Measurements from ENCODE around the gene BRME1.
A peak's percentile ranks its signal among the peaks of the same experiment; 100 is the strongest.

BRME1 gene

GRCh38 chr19:13905634-13906520, at the start of gene BRME1, which contains the start of gene CC2D1A:
Gene BRME1, minus strand, starts transcription at chr19:13906117. Its CDS starts 1,225 bp downstream, at chr19:13904892.
Gene CC2D1A, plus strand, starts transcription at chr19:13906201. Its CDS starts 241 bp downstream, at chr19:13906442.
- H3K9me3 Mint-ChIP-seq (ENCODE audit: low read depth): no peaks in the 10 kb centered on the region
- no peaks in the 10 kb centered on the region for H3K36me3 Mint-ChIP-seq
- peaks cover 15% of the 10 kb centered on the region for H3K4me1 Mint-ChIP-seq (ENCODE audit: low read depth)
- peak within 1 kb of the TSS; percentile 87 for H3K4me3 Mint-ChIP-seq
- H3K27me3 Mint-ChIP-seq: no peaks in the 10 kb centered on the region
- peak within 1 kb of the TSS; percentile 89 for H3K27ac Mint-ChIP-seq

- Mint-ChIP-seq H3K4me3 (peak overlapping the region; percentile 69), H3K36me3 (no peaks in the 10 kb centered on the region), H3K9me3 (ENCODE audit: low read depth) (no peaks in the 10 kb centered on the region), H3K27ac (no peak overlapping the region), H3K4me1 (ENCODE audit: low read depth) (peaks cover 22% of the 10 kb centered on the region), H3K27me3 (no peaks in the 10 kb centered on the region)
Observed at GRCh38 chr19:13954185-13954584, 48.3 kb upstream of the BRME1 start.

GRCh38 chr19:13952931-13953531, 47.1 kb upstream of the BRME1 start:
- Mint-ChIP-seq H3K27ac (peak overlapping the region; percentile 50), H3K4me3 (peak overlapping the region; percentile 89), H3K4me1 (ENCODE audit: low read depth) (peaks cover 22% of the 10 kb centered on the region), H3K27me3 (no peaks in the 10 kb centered on the region), H3K9me3 (ENCODE audit: low read depth) (no peaks in the 10 kb centered on the region), H3K36me3 (no peaks in the 10 kb centered on the region)

- Mint-ChIP-seq H3K27ac (peak within 1 kb of the TSS; percentile 90), H3K27me3 (no peaks in the 10 kb centered on the region), H3K9me3 (ENCODE audit: low read depth) (no peaks in the 10 kb centered on the region), H3K4me3 (peak within 1 kb of the TSS; percentile 92), H3K4me1 (ENCODE audit: low read depth) (peaks cover 22% of the 10 kb centered on the region), H3K36me3 (no peaks in the 10 kb centered on the region)
Observed at GRCh38 chr19:13952154-13952930, 46.4 kb upstream of the BRME1 start, which contains the start of gene DCAF15. Gene DCAF15, plus strand, starts transcription at chr19:13952509. Its CDS starts 4 bp downstream, at chr19:13952513.

- peaks cover 20% of the 10 kb centered on the region for H3K4me1 Mint-ChIP-seq (ENCODE audit: low read depth)
- H3K36me3 Mint-ChIP-seq: no peaks in the 10 kb centered on the region
- no peaks in the 10 kb centered on the region for H3K9me3 Mint-ChIP-seq (ENCODE audit: low read depth)
- no peaks in the 10 kb centered on the region for H3K27me3 Mint-ChIP-seq
- H3K4me3 Mint-ChIP-seq: peak overlapping the region; percentile 92
- H3K27ac Mint-ChIP-seq: peak overlapping the region; percentile 90
Observed at GRCh38 chr19:13951799-13952153, 45.9 kb upstream of the BRME1 start.

- no peak overlapping the region for H3K27ac Mint-ChIP-seq
- no peaks in the 10 kb centered on the region for H3K27me3 Mint-ChIP-seq
- peak overlapping the region; percentile 10 for H3K4me3 Mint-ChIP-seq
- H3K4me1 Mint-ChIP-seq (ENCODE audit: low read depth): peaks cover 20% of the 10 kb centered on the region
- no peaks in the 10 kb centered on the region for H3K9me3 Mint-ChIP-seq (ENCODE audit: low read depth)
- H3K36me3 Mint-ChIP-seq: no peaks in the 10 kb centered on the region
Observed at GRCh38 chr19:13951043-13951442, 45.1 kb upstream of the BRME1 start.

- H3K27ac Mint-ChIP-seq: no peak overlapping the region
- H3K36me3 Mint-ChIP-seq: no peaks in the 10 kb centered on the region
- no peaks in the 10 kb centered on the region for H3K9me3 Mint-ChIP-seq (ENCODE audit: low read depth)
- no peak overlapping the region for H3K4me3 Mint-ChIP-seq
- H3K27me3 Mint-ChIP-seq: no peaks in the 10 kb centered on the region
- no peaks in the 10 kb centered on the region for H3K4me1 Mint-ChIP-seq (ENCODE audit: low read depth)
Observed at GRCh38 chr19:13946414-13946813, 40.5 kb upstream of the BRME1 start.

GRCh38 chr19:13942023-13942684, 36.2 kb upstream of the BRME1 start:
- H3K4me1 Mint-ChIP-seq (ENCODE audit: low read depth): peaks cover 2% of the 10 kb centered on the region
- H3K27ac Mint-ChIP-seq: no peak overlapping the region

GRCh38 chr19:13938301-13939064, 32.6 kb upstream of the BRME1 start, which contains the start of gene PODNL1:
Gene PODNL1, minus strand, starts transcription at chr19:13938417. Its CDS starts 236 bp downstream, at chr19:13938181.
- H3K36me3 Mint-ChIP-seq: no peaks in the 10 kb centered on the region

More at GRCh38 chr19:13942023-13942684, 36.2 kb upstream of the BRME1 start:
- Mint-ChIP-seq H3K9me3 (ENCODE audit: low read depth) (no peaks in the 10 kb centered on the region), H3K36me3 (no peaks in the 10 kb centered on the region), H3K27me3 (no peaks in the 10 kb centered on the region), H3K4me3 (no peak overlapping the region)

GRCh38 chr19:13937479-13938300, 31.8 kb upstream of the BRME1 start:
- Mint-ChIP-seq H3K9me3 (ENCODE audit: low read depth) (no peaks in the 10 kb centered on the region), H3K4me1 (ENCODE audit: low read depth) (peaks cover 7% of the 10 kb centered on the region), H3K27ac (no peak overlapping the region), H3K4me3 (no peak overlapping the region), H3K27me3 (no peaks in the 10 kb centered on the region), H3K36me3 (no peaks in the 10 kb centered on the region)

More at GRCh38 chr19:13938301-13939064, 32.6 kb upstream of the BRME1 start, which contains the start of gene PODNL1:
- Mint-ChIP-seq H3K4me3 (no peak within 1 kb of the TSS), H3K4me1 (ENCODE audit: low read depth) (peaks cover 7% of the 10 kb centered on the region), H3K9me3 (ENCODE audit: low read depth) (no peaks in the 10 kb centered on the region), H3K27ac (no peak within 1 kb of the TSS), H3K27me3 (no peaks in the 10 kb centered on the region)

- Mint-ChIP-seq H3K27ac (no peak overlapping the region), H3K27me3 (no peaks in the 10 kb centered on the region), H3K9me3 (ENCODE audit: low read depth) (no peaks in the 10 kb centered on the region), H3K4me1 (ENCODE audit: low read depth) (peaks cover 7% of the 10 kb centered on the region), H3K4me3 (no peak overlapping the region), H3K36me3 (no peaks in the 10 kb centered on the region)
Observed at GRCh38 chr19:13935765-13936510, 30.0 kb upstream of the BRME1 start.

GRCh38 chr19:13934785-13935109, 28.8 kb upstream of the BRME1 start:
- H3K9me3 Mint-ChIP-seq (ENCODE audit: low read depth): no peaks in the 10 kb centered on the region
- H3K27ac Mint-ChIP-seq: no peak overlapping the region
- H3K4me3 Mint-ChIP-seq: no peak overlapping the region
- peaks cover 7% of the 10 kb centered on the region for H3K4me1 Mint-ChIP-seq (ENCODE audit: low read depth)
- no peaks in the 10 kb centered on the region for H3K36me3 Mint-ChIP-seq
- H3K27me3 Mint-ChIP-seq: no peaks in the 10 kb centered on the region
